ENCODE data around the gene CNN1. TPM values are rescaled to one million over a fixed set of nuclear protein-coding genes. Genes with fewer than 3 reads are reported as not detected.

CNN1 gene
- total RNA-seq, 1 donor from 2014 or later, result 3.2 TPM

GRCh38 chr19:11554160-11554559 lies 15.5 kb downstream of the CNN1 start:
- H3K4me1 Mint-ChIP-seq (ENCODE audit: low read depth), result peaks cover 11% of the 10 kb centered on the region
- no peak for TF ChIP-seq CTCF (IDR thresholded peaks at IDR 0.05; ENCODE audit: unreplicated experiment)
- no peak overlapping the region for H3K4me3 Mint-ChIP-seq (ENCODE audit: low read depth)
- peaks cover 5% of the 10 kb centered on the region for H3K36me3 Mint-ChIP-seq (ENCODE audit: insufficient read depth)
- no peak for DNase-seq (ENCODE audit: low spot score, unreplicated experiment)
- H3K9me3 Mint-ChIP-seq (ENCODE audit: low read depth), result no peaks in the 10 kb centered on the region
- H3K27me3 Mint-ChIP-seq, result no peaks in the 10 kb centered on the region
- peak overlapping the region; percentile 19 for H3K27ac Mint-ChIP-seq

GRCh38 chr19:11555246-11555645 lies 16.6 kb downstream of the CNN1 start:
- no peaks in the 10 kb centered on the region for H3K27me3 Mint-ChIP-seq
- TF ChIP-seq CTCF (IDR thresholded peaks at IDR 0.05; ENCODE audit: unreplicated experiment), result no peak
- H3K4me3 Mint-ChIP-seq (ENCODE audit: low read depth), result peak overlapping the region; percentile 40
- H3K9me3 Mint-ChIP-seq (ENCODE audit: low read depth), result no peaks in the 10 kb centered on the region
- H3K4me1 Mint-ChIP-seq (ENCODE audit: low read depth), result peaks cover 15% of the 10 kb centered on the region
- DNase-seq (ENCODE audit: low spot score, unreplicated experiment), result no peak
- H3K36me3 Mint-ChIP-seq (ENCODE audit: insufficient read depth), result peaks cover 5% of the 10 kb centered on the region
- no peak overlapping the region for H3K27ac Mint-ChIP-seq

GRCh38 chr19:11556634-11557420 lies 18.2 kb downstream of the CNN1 start:
- no peak for DNase-seq (ENCODE audit: low spot score, unreplicated experiment)
- Mint-ChIP-seq H3K27ac (peak overlapping the region; percentile 80), H3K4me3 (ENCODE audit: low read depth) (peak overlapping the region; percentile 95)

GRCh38 chr19:11558881-11559828 lies 20.5 kb downstream of the CNN1 start, which contains the start of gene ELOF1:
ELOF1 (minus strand) TSS chr19:11559230; CDS start chr19:11554347, 4,883 bp downstream.
- Mint-ChIP-seq H3K9me3 (ENCODE audit: low read depth) (no peaks in the 10 kb centered on the region), H3K4me1 (ENCODE audit: low read depth) (peaks cover 19% of the 10 kb centered on the region), H3K36me3 (ENCODE audit: insufficient read depth) (peaks cover 5% of the 10 kb centered on the region), H3K27me3 (no peaks in the 10 kb centered on the region), H3K27ac (peak within 1 kb of the TSS; percentile 93), H3K4me3 (ENCODE audit: low read depth) (peak within 1 kb of the TSS; percentile 95)
- TF ChIP-seq CTCF (IDR thresholded peaks at IDR 0.05; ENCODE audit: unreplicated experiment), result no peak
- peak; percentile 96 for DNase-seq (ENCODE audit: low spot score, unreplicated experiment)

More at GRCh38 chr19:11556634-11557420, 18.2 kb downstream of the CNN1 start:
- peaks cover 19% of the 10 kb centered on the region for H3K4me1 Mint-ChIP-seq (ENCODE audit: low read depth)
- H3K9me3 Mint-ChIP-seq (ENCODE audit: low read depth), result no peaks in the 10 kb centered on the region
- H3K27me3 Mint-ChIP-seq, result no peaks in the 10 kb centered on the region
- no peak for TF ChIP-seq CTCF (IDR thresholded peaks at IDR 0.05; ENCODE audit: unreplicated experiment)
- H3K36me3 Mint-ChIP-seq (ENCODE audit: insufficient read depth), result peaks cover 5% of the 10 kb centered on the region
